GM12878 (cell line): ENCODE data around the gene SMIM5. TPM values are rescaled to one million over a fixed set of nuclear protein-coding genes. Genes with fewer than 3 reads are reported as not detected.

Experiments
- ATAC-seq: fragments of 200-7000 bp; cut with Tn5 transposase; 3 replicates; pipeline ENCODE4 v1.9.1; 2020; ENCODE audit warnings: mild to moderate bottlenecking, moderate library complexity
- BruUV-seq: library from RNA; stranded (reverse); fragments of 400-500 nt; replicated peaks from 2 replicates; lab custom pipeline; 2021; lab: Mats Ljungman, UMichigan
- CTCF ChIA-PET: fragments of 300-600 bp; sonication (Branson Sonifier 250); formaldehyde crosslinking; extraction: SDS; loops from one replicate; lab custom pipeline; 2021; ENCODE audit warnings: inconsistent platforms; lab: Yijun Ruan, JAX
- POLR2A ChIA-PET: fragments of 350-600 bp; formaldehyde crosslinking; extraction: SDS; loops from one replicate; lab custom pipeline; 2021; ENCODE audit warnings: inconsistent platforms; lab: Charles Lee
- RAD21 ChIA-PET: fragments of 300-600 bp; sonication (Branson Sonifier 250); formaldehyde crosslinking; loops from one replicate; lab custom pipeline; 2023; ENCODE audit warnings: antibody characterized with exemption; ENCODE audit not compliant: unreplicated experiment; lab: Charles Lee
- SMC1A ChIA-PET: fragments of 300-600 bp; sonication (Branson Sonifier 250); formaldehyde crosslinking; loops from one replicate; lab custom pipeline; 2023; ENCODE audit not compliant: unreplicated experiment, uncharacterized antibody; lab: Charles Lee
- DNase-seq: peaks from one replicate; pipeline ENCODE4 v3.0.0-alpha.2; 2011; ENCODE audit warnings: low read depth, low spot score
- FAIRE-seq: peaks from 3 replicates; lab custom pipeline; 2011; peaks lifted over from hg19 to GRCh38; lab: Jason Lieb, UNC
- H2AFZ ChIP-seq: 2 replicates; pipeline ENCODE4 v1.6.0; 2011; ENCODE audit warnings: low read depth, low read length, control low read depth; ENCODE audit not compliant: control insufficient read depth
- H3K27ac ChIP-seq: 2 replicates; pipeline ENCODE4 v1.5.1; 2011; ENCODE audit warnings: control low read depth; ENCODE audit not compliant: control insufficient read depth, insufficient read depth
- H3K27me3 ChIP-seq, 2 experiments: replicated peaks in 1 of 2; 2 replicates each; pipeline versions ENCODE4 v1.6.0 to v1.6.1; 2011; ENCODE audit warnings: low read length in 1 of 2; ENCODE audit not compliant: control insufficient read depth in 2 of 2, insufficient read depth in 2 of 2
- H3K36me3 ChIP-seq, 2 experiments: 2 replicates each; pipeline ENCODE4 v1.5.1; 2011; ENCODE audit warnings: low read length in 1 of 2; ENCODE audit not compliant: control insufficient read depth in 2 of 2, insufficient read depth in 2 of 2
- H3K4me1 ChIP-seq: 2 replicates; pipeline ENCODE4 v1.6.1; 2011; ENCODE audit warnings: mild to moderate bottlenecking, low read length, moderate library complexity, mixed read lengths; ENCODE audit not compliant: control insufficient read depth, insufficient read depth
- H3K4me2 ChIP-seq: 2 replicates; pipeline ENCODE4 v1.6.0; 2011; ENCODE audit warnings: control low read depth; ENCODE audit not compliant: control insufficient read depth, insufficient read depth
- H3K4me3 ChIP-seq: fragments of 200-600 bp; sonication (generic); 2 replicates; pipeline ENCODE4 v1.5.1; 2016
- H3K79me2 ChIP-seq: 2 replicates; pipeline ENCODE4 v1.6.0; 2011; ENCODE audit warnings: low read length; ENCODE audit not compliant: control insufficient read depth, insufficient read depth
- H3K9ac ChIP-seq: 2 replicates; pipeline ENCODE4 v1.8.0; 2011; ENCODE audit warnings: low read length, control low read depth, mixed read lengths; ENCODE audit not compliant: control insufficient read depth, insufficient read depth
- H3K9me3 ChIP-seq: replicated peaks from 3 replicates; pipeline ENCODE4 v1.5.1; 2011; ENCODE audit warnings: mild to moderate bottlenecking, low read length; ENCODE audit not compliant: control insufficient read depth, insufficient read depth
- H4K20me1 ChIP-seq: 2 replicates; pipeline ENCODE4 v1.6.0; 2011; ENCODE audit not compliant: control insufficient read depth, insufficient read depth
- BHLHE40 ChIP-seq, 2 experiments: fragments of 450-650 bp in 1 of 2; IDR thresholded peaks; 2 replicates each; pipeline ENCODE4 v1.6.1; 2011 to 2017; ENCODE audit warnings: low read depth in 2 of 2, borderline replicate concordance in 1 of 2, improper control_type of control experiment in 1 of 2, low read length in 1 of 2, mild to moderate bottlenecking in 1 of 2
- CEBPB ChIP-seq, 2 experiments: fragments of 150-350 bp in 1 of 2; IDR thresholded peaks; 2 replicates each; pipeline ENCODE4 v1.6.1; 2012 to 2014; ENCODE audit warnings: low read depth in 2 of 2, low read length in 2 of 2, borderline replicate concordance in 1 of 2, inconsistent platforms in 1 of 2
- E2F4 ChIP-seq: IDR thresholded peaks from 2 replicates; pipeline ENCODE4 v1.6.1; 2012; ENCODE audit warnings: low read depth, low read length, improper control_type of control experiment
- GATAD2B ChIP-seq: fragments of 450-650 bp; conservative IDR thresholded peaks from 2 replicates; pipeline ENCODE4 v1.6.1; 2017; ENCODE audit warnings: low read depth, mild to moderate bottlenecking, moderate library complexity
- MTA2 ChIP-seq: fragments of 450-650 bp; IDR thresholded peaks from 2 replicates; pipeline ENCODE4 v1.6.1; 2016; ENCODE audit warnings: low read depth, mild to moderate bottlenecking, moderate library complexity
- NR2C1 ChIP-seq: fragments of 450-650 bp; IDR thresholded peaks from 2 replicates; pipeline ENCODE4 v1.6.1; 2017; ENCODE audit warnings: antibody characterized with exemption, mild to moderate bottlenecking, moderate library complexity
- PKNOX1 ChIP-seq: fragments of 450-650 bp; IDR thresholded peaks from 2 replicates; pipeline ENCODE4 v1.6.1; 2016; ENCODE audit warnings: mild to moderate bottlenecking
- RUNX3 ChIP-seq: IDR thresholded peaks from 2 replicates; pipeline ENCODE4 v1.6.1; 2012; ENCODE audit warnings: low read length, inconsistent platforms
- SIN3A ChIP-seq: IDR thresholded peaks from 2 replicates; pipeline ENCODE4 v1.6.1; 2012; ENCODE audit warnings: low read depth, low read length, improper control_type of control experiment
- SKIL ChIP-seq: fragments of 450-650 bp; IDR thresholded peaks from 2 replicates; pipeline ENCODE4 v1.6.1; 2017; ENCODE audit warnings: mild to moderate bottlenecking, low read depth, inconsistent platforms; ENCODE audit not compliant: poor library complexity, severe bottlenecking
- SMAD5 ChIP-seq: IDR thresholded peaks from 2 replicates; pipeline ENCODE4 v1.6.1; 2016; ENCODE audit warnings: antibody characterized with exemption, low read depth
- STAT1 ChIP-seq: fragments of 450-650 bp; conservative IDR thresholded peaks from 2 replicates; pipeline ENCODE4 v1.6.1; 2014; ENCODE audit warnings: antibody characterized with exemption, mild to moderate bottlenecking
- SUZ12 ChIP-seq: fragments of 200-600 bp; sonication (generic); IDR thresholded peaks from one replicate; pipeline ENCODE4 v1.6.1; 2018; ENCODE audit warnings: antibody characterized with exemption, mild to moderate bottlenecking; ENCODE audit not compliant: unreplicated experiment
- ZNF207 ChIP-seq: fragments of 450-650 bp; IDR thresholded peaks from 2 replicates; pipeline ENCODE4 v1.6.1; 2014; ENCODE audit warnings: antibody characterized with exemption, mild to moderate bottlenecking, borderline replicate concordance
- WGBS: methylation state at CpG from one replicate; pipeline ENCODE4 v1.1.6; 2016; ENCODE audit warnings: low lambda C conversion rate; ENCODE audit not compliant: insufficient replicate concordance, insufficient coverage; ENCODE audit errors: missing lambda C conversion rate; 5-methylcytosine and 5-hydroxymethylcytosine counted together
- in situ Hi-C: fragments of 300-500 bp; cut with MboI; formaldehyde crosslinking; loops from 9 replicates; pipeline ENCODE4 v1.14.3; 2018; ENCODE audit warnings: mixed read lengths
- intact Hi-C: fragments of 100-400 bp; cut with micrococcal nuclease; formaldehyde crosslinking; loops from one replicate; pipeline ENCODE4 v1.14.2; 2022; ENCODE audit not compliant: unreplicated experiment
- polyA plus RNA-seq, 11 experiments: library from polyadenylated mRNA; depleted of rRNA in 4 of 11; unstranded in 6 of 11; stranded (reverse) in 5 of 11; fragments of >200 nt; fragmentation: Nextera tagmentation in 4 of 11; fragmentation: Illumina TruSeq in 1 of 11; extraction: Ambion mirVana in 4 of 11; extraction: Trizol in 1 of 11; gene quantifications; 1 replicate in 1 of 11; 2 replicates in 10 of 11; pipeline versions ENCODE4 v1.2.1 to v1.2.3, GENCODE V29; 2011 to 2016; ENCODE audit warnings: inconsistent platforms in 2 of 11, missing spikeins in 2 of 11, low read depth in 1 of 11
- total RNA-seq, 4 experiments: library from RNA; depleted of rRNA in 3 of 4; stranded (reverse); fragments of >200 nt in 3 of 4; fragmentation: Illumina TruSeq in 1 of 4; extraction: Trizol in 1 of 4; gene quantifications; 2 replicates each; pipeline versions ENCODE4 v1.2.1 to v1.2.3, GENCODE V29; 2013 to 2021
- TF ChIP-seq, protein P1 (sequence below): fragments of 150-350 bp; IDR thresholded peaks from 2 replicates; pipeline ENCODE4 v1.6.1; 2016; ENCODE audit warnings: low read depth, low read length

SMIM5 gene
- total and polyA plus RNA-seq, 10 of the 15 experiments (the other 5 are each of a cell fraction or from before 2014, with no cell fraction given), result 0.08 to 0.11 TPM; not detected in 8

GRCh38 chr17:75637551-75637950 is 4.3 kb downstream of the SMIM5 start:
- no peak overlapping the region for H2AFZ ChIP-seq
- in situ Hi-C loops (loop anchor here (10.0 kb wide), 1 partner anchor 107 kb away; no protein-coding TSS in a partner anchor), intact Hi-C loops (no loop called here)
- peaks cover 8% of the 10 kb centered on the region for H3K4me1 ChIP-seq
- no TSS peak for BruUV-seq
- CTCF ChIA-PET, result interaction anchor here (1.4 to 13.0 kb wide), 5 partner anchors 12 to 116 kb away, joined by 3 to 349 read pairs (median 8); a partner anchor contains a TSS
- no peaks in the 10 kb centered on the region for H3K79me2 ChIP-seq
- RAD21 ChIA-PET, result interaction anchor here (0.8 kb wide), 1 partner anchor 110 kb away, joined by 3 read pairs; no protein-coding TSS in a partner anchor
- WGBS, result 88% methylated on average over 7 of the region's 7 CpGs
- H3K9me3 ChIP-seq, result no peaks in the 10 kb centered on the region
- no peak overlapping the region for H3K4me3 ChIP-seq
- no peaks in the 10 kb centered on the region; the same call in 1 of the 2 replicates for H4K20me1 ChIP-seq
- FAIRE-seq, result no peak
- H3K27ac ChIP-seq, result no peak overlapping the region
- no peak overlapping the region for H3K9ac ChIP-seq
- H3K27me3 ChIP-seq, result no peaks in the 10 kb centered on the region
- H3K36me3 ChIP-seq, result peaks cover 0 to 3% of the 10 kb centered on the region in 2 experiments; a peak in 2 of 4 replicates
- POLR2A ChIA-PET, result interaction anchor here (0.6 kb wide), 1 partner anchor 92 kb away, joined by 3 read pairs; no protein-coding TSS in a partner anchor
- SMC1A ChIA-PET, result interaction anchor here (0.7 to 1.0 kb wide), 2 partner anchors 110 to 127 kb away, joined by 3 to 4 read pairs; no protein-coding TSS in a partner anchor
- H3K4me2 ChIP-seq, result no peak overlapping the region
- no peak for DNase-seq
- ATAC-seq, result no peak
- TF ChIP-seq STAT1 (no peak), SKIL (no peak), MTA2 (no peak), SUZ12 (no peak), SMAD5 (no peak), PKNOX1 (no peak), RUNX3 (no peak), SIN3A (no peak), GATAD2B (no peak), BHLHE40 (IDR thresholded peaks at IDR 0.05; ENCODE audit: borderline replicate concordance in 1 of 2, low read depth in 2 of 2, low read length in 1 of 2) (no peak), NR2C1 (no peak), E2F4 (no peak), CEBPB (IDR thresholded peaks at IDR 0.05; ENCODE audit: borderline replicate concordance in 1 of 2, low read depth in 2 of 2, low read length in 2 of 2) (no peak), ZNF207 (no peak)
- TF ChIP-seq, protein P1, sequence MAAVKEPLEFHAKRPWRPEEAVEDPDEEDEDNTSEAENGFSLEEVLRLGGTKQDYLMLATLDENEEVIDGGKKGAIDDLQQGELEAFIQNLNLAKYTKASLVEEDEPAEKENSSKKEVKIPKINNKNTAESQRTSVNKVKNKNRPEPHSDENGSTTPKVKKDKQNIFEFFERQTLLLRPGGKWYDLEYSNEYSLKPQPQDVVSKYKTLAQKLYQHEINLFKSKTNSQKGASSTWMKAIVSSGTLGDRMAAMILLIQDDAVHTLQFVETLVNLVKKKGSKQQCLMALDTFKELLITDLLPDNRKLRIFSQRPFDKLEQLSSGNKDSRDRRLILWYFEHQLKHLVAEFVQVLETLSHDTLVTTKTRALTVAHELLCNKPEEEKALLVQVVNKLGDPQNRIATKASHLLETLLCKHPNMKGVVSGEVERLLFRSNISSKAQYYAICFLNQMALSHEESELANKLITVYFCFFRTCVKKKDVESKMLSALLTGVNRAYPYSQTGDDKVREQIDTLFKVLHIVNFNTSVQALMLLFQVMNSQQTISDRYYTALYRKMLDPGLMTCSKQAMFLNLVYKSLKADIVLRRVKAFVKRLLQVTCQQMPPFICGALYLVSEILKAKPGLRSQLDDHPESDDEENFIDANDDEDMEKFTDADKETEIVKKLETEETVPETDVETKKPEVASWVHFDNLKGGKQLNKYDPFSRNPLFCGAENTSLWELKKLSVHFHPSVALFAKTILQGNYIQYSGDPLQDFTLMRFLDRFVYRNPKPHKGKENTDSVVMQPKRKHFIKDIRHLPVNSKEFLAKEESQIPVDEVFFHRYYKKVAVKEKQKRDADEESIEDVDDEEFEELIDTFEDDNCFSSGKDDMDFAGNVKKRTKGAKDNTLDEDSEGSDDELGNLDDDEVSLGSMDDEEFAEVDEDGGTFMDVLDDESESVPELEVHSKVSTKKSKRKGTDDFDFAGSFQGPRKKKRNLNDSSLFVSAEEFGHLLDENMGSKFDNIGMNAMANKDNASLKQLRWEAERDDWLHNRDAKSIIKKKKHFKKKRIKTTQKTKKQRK, result no peak
